K562 (cell line): Measurements from ENCODE around the gene CRLF1. TPM values are rescaled to one million over a fixed set of nuclear protein-coding genes. Genes with fewer than 3 reads are reported as not detected.
A peak's percentile ranks its signal among the peaks of the same experiment; 100 is the strongest.

Experiments used
- RBFOX2 ChIP-seq: fragments of 200-400 bp; formaldehyde crosslinking; IDR thresholded peaks from 2 replicates; pipeline ENCODE4 v1.6.1; 2017; ENCODE audit warnings: low read depth, mild to moderate bottlenecking, low read length, moderate library complexity
- ZBED1 ChIP-seq: IDR thresholded peaks from 2 replicates; pipeline ENCODE4 v1.6.1; 2014
- ZBTB7A ChIP-seq: IDR thresholded peaks from 2 replicates; pipeline ENCODE4 v1.6.1; 2011; ENCODE audit warnings: low read depth, mild to moderate bottlenecking, low read length, moderate library complexity, borderline replicate concordance; ENCODE audit not compliant: control insufficient read depth
- ZNF280B ChIP-seq: fragments of 250-450 bp; sonication (Bioruptor Pico); IDR thresholded peaks from 2 replicates; pipeline ENCODE4 v1.5.1; 2021; ENCODE audit warnings: mild to moderate bottlenecking
- ZNF655 ChIP-seq: fragments of 250-450 bp; sonication (Bioruptor Pico); IDR thresholded peaks from 2 replicates; pipeline ENCODE4 v1.5.0; 2021
- polyA plus RNA-seq, 8 experiments: library from polyadenylated mRNA; depleted of rRNA in 4 of 8; stranded (reverse) in 5 of 8; unstranded in 3 of 8; fragments of >200 nt; fragmentation: Nextera tagmentation in 2 of 8; fragmentation: Illumina TruSeq in 1 of 8; extraction: Ambion mirVana in 2 of 8; extraction: Trizol in 1 of 8; gene quantifications; 2 replicates each; pipeline versions ENCODE4 v1.2.1 to v1.2.3, GENCODE V29; 2011 to 2014; ENCODE audit warnings: inconsistent platforms in 1 of 8, missing spikeins in 1 of 8
- total RNA-seq, 7 experiments: library from RNA; depleted of rRNA in 6 of 7; stranded (reverse); fragments of >200 nt in 6 of 7; fragmentation: Illumina TruSeq in 2 of 7; extraction: Trizol in 2 of 7; gene quantifications; 2 replicates each; pipeline versions ENCODE4 v1.2.1 to v1.2.3, GENCODE V29; 2011 to 2021; ENCODE audit warnings: low replicate concordance in 1 of 7
- TF ChIP-seq, protein P1 (sequence below): sonication (generic); formaldehyde crosslinking; IDR thresholded peaks from 2 replicates; pipeline ENCODE4 v1.8.1; 2023; ENCODE audit warnings: mild to moderate bottlenecking, missing genetic modification reagents
- TF ChIP-seq, protein P2 (sequence below): fragments of 250-450 bp; sonication (Bioruptor Pico); IDR thresholded peaks from 2 replicates; pipeline ENCODE4 v1.5.0; 2020; ENCODE audit warnings: mild to moderate bottlenecking, borderline replicate concordance

Gene CRLF1
- total and polyA plus RNA-seq, 9 of the 15 experiments (the other 6 are each of a cell fraction or from before 2014, with no cell fraction given), result 0.85 to 3.6 (median 1.7) TPM

DNA sequence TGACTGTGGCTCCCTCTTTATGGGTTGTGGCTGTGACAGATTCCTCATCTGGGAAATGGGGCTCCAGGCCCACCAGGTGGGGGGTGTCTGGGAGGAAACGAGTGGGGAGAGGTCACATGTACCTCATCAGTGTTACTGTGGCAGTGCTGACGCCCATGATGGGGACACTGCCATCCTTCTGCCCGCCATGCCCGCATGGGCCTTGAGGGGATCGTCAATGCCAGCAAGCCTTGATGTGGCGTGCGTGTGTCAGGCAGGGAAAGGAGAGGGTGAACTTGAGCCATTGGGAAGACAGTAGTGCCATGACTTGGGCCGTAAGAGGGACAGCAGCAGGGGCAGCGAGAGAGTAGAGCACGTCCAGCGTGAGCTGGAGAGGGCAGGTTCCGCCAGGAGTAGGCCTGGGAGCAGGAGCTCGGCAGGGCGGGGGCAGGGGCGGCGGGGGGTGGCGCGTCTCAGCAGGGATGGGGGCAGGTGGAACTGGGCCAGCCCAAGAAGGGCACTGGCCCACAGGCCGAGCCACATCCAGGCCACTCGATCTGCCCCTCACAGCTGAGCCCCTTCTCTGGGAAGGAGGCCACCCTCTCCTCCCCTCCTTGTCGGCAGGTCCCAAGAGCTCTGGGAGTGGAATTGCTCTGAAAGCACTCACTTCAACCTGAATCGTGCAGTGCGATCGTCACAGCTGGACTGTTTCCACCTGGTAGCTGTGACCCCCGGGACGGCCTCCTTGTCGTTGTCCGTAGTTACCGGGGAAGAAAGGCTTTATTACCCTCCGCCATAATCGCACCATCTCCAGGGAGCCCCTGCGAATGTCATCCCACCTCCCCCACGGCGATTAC lies 40.2 kb upstream of the CRLF1 start (continued):
- TF ChIP-seq RBFOX2, result 0 out of 2 replicates have a peak, but pooled peaks have one; percentile 16
- TF ChIP-seq, protein P1, sequence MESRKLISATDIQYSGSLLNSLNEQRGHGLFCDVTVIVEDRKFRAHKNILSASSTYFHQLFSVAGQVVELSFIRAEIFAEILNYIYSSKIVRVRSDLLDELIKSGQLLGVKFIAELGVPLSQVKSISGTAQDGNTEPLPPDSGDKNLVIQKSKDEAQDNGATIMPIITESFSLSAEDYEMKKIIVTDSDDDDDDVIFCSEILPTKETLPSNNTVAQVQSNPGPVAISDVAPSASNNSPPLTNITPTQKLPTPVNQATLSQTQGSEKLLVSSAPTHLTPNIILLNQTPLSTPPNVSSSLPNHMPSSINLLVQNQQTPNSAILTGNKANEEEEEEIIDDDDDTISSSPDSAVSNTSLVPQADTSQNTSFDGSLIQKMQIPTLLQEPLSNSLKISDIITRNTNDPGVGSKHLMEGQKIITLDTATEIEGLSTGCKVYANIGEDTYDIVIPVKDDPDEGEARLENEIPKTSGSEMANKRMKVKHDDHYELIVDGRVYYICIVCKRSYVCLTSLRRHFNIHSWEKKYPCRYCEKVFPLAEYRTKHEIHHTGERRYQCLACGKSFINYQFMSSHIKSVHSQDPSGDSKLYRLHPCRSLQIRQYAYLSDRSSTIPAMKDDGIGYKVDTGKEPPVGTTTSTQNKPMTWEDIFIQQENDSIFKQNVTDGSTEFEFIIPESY, result no peak
- no peak for TF ChIP-seq ZBED1
- 0 out of 2 replicates have a peak, but pooled peaks have one; percentile 12 for TF ChIP-seq ZBTB7A
- TF ChIP-seq ZNF655, result no peak
- TF ChIP-seq, protein P2, sequence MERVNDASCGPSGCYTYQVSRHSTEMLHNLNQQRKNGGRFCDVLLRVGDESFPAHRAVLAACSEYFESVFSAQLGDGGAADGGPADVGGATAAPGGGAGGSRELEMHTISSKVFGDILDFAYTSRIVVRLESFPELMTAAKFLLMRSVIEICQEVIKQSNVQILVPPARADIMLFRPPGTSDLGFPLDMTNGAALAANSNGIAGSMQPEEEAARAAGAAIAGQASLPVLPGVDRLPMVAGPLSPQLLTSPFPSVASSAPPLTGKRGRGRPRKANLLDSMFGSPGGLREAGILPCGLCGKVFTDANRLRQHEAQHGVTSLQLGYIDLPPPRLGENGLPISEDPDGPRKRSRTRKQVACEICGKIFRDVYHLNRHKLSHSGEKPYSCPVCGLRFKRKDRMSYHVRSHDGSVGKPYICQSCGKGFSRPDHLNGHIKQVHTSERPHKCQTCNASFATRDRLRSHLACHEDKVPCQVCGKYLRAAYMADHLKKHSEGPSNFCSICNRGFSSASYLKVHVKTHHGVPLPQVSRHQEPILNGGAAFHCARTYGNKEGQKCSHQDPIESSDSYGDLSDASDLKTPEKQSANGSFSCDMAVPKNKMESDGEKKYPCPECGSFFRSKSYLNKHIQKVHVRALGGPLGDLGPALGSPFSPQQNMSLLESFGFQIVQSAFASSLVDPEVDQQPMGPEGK (CRISPR knock-in tag), result no peak
- TF ChIP-seq ZNF280B (CRISPR knock-in tag), result no peak
- TF ChIP-seq, all 486 proteins: peak for 3
